ENCODE measurements around the gene LCMT2.

GRCh38 chr15:43294091-43294706, 36.2 kb downstream of the LCMT2 start:
- TF ChIP-seq, protein P1, sequence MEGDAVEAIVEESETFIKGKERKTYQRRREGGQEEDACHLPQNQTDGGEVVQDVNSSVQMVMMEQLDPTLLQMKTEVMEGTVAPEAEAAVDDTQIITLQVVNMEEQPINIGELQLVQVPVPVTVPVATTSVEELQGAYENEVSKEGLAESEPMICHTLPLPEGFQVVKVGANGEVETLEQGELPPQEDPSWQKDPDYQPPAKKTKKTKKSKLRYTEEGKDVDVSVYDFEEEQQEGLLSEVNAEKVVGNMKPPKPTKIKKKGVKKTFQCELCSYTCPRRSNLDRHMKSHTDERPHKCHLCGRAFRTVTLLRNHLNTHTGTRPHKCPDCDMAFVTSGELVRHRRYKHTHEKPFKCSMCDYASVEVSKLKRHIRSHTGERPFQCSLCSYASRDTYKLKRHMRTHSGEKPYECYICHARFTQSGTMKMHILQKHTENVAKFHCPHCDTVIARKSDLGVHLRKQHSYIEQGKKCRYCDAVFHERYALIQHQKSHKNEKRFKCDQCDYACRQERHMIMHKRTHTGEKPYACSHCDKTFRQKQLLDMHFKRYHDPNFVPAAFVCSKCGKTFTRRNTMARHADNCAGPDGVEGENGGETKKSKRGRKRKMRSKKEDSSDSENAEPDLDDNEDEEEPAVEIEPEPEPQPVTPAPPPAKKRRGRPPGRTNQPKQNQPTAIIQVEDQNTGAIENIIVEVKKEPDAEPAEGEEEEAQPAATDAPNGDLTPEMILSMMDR (optimal IDR thresholded peaks at IDR 0.05 in 1 of 3, IDR thresholded peaks at IDR 0.05 in 1 of 3, conservative IDR thresholded peaks at IDR 0.05 in 1 of 3; ENCODE audit: extremely low read depth in 1 of 3, insufficient read depth in 2 of 3, low read length in 3 of 3) = no peak
- TF ChIP-seq EZH2 (IDR thresholded peaks at IDR 0.05; ENCODE audit: low read length) = peak; percentile 80

All from keratinocyte (primary cell).